MM.1S (cell line): ENCODE results near the gene CHMP5.

ENCODE experiments used
- EZH2 ChIP-seq: fragments of 300-600 bp; sonication (generic); optimal IDR thresholded peaks from 2 replicates; pipeline ENCODE3; 2017; ENCODE audit warnings: low read depth, mild to moderate bottlenecking, antibody characterized with exemption, low read length, mixed read lengths
- TF ChIP-seq, protein P1 (sequence below): fragments of 300-600 bp; sonication (generic); IDR thresholded peaks from 2 replicates; pipeline ENCODE4 v1.5.1; 2016; ENCODE audit warnings: antibody characterized with exemption, low read length, mixed read lengths

DNA sequence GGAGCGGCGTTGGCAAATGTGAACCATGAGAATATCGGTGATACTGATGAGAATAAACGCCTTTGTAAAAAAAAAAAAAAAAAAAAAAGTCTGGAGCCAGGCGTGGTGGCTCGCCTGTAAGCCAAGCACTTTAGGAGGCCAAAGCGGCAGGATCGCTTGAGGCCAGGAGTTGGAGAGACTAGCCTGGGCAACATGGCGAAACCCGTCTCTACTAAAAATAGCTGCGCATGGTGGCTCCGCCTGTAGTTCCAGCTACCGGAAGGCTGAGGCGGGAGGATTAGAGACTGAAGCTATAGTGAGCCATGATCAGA, 25.0 kb downstream of the CHMP5 start:
- TF ChIP-seq EZH2, result no peak
- TF ChIP-seq, protein P1, sequence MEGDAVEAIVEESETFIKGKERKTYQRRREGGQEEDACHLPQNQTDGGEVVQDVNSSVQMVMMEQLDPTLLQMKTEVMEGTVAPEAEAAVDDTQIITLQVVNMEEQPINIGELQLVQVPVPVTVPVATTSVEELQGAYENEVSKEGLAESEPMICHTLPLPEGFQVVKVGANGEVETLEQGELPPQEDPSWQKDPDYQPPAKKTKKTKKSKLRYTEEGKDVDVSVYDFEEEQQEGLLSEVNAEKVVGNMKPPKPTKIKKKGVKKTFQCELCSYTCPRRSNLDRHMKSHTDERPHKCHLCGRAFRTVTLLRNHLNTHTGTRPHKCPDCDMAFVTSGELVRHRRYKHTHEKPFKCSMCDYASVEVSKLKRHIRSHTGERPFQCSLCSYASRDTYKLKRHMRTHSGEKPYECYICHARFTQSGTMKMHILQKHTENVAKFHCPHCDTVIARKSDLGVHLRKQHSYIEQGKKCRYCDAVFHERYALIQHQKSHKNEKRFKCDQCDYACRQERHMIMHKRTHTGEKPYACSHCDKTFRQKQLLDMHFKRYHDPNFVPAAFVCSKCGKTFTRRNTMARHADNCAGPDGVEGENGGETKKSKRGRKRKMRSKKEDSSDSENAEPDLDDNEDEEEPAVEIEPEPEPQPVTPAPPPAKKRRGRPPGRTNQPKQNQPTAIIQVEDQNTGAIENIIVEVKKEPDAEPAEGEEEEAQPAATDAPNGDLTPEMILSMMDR, result no peak
